ENCODE results near the gene PLA2G2C. TPM values are rescaled to one million over a fixed set of nuclear protein-coding genes. Genes with fewer than 3 reads are reported as not detected.

PLA2G2C gene
- total RNA-seq, 1 donor from 2014 or later, result not detected

GRCh38 chr1:20228314-20228825 is 42.1 kb upstream of the PLA2G2C start:
- intact Hi-C loops (cut with DNase I), result no loop called here
- Histone ChIP-seq H3K4me1 (no peaks in the 10 kb centered on the region), H3K27ac (no peak overlapping the region), H3K36me3 (no peaks in the 10 kb centered on the region), H3K27me3 (peaks cover 27% of the 10 kb centered on the region), H3K4me3 (no peak overlapping the region), H3K9me3 (no peaks in the 10 kb centered on the region)
- DNase-seq (no peak), ATAC-seq (no peak)
- TF ChIP-seq CTCF (IDR thresholded peaks at IDR 0.05), result no peak

GRCh38 chr1:20227704-20228103 is 41.4 kb upstream of the PLA2G2C start:
- DNase-seq (no peak), ATAC-seq (no peak)
- H3K4me1 ChIP-seq, result no peaks in the 10 kb centered on the region
- H3K36me3 ChIP-seq, result no peaks in the 10 kb centered on the region
- H3K27ac ChIP-seq, result no peak overlapping the region
- H3K4me3 ChIP-seq, result no peak overlapping the region
- H3K27me3 ChIP-seq, result peaks cover 27% of the 10 kb centered on the region
- intact Hi-C loops (cut with DNase I), result no loop called here
- no peak for TF ChIP-seq CTCF (IDR thresholded peaks at IDR 0.05)
- H3K9me3 ChIP-seq, result no peaks in the 10 kb centered on the region

- intact Hi-C loops (cut with DNase I), result no loop called here
- ATAC-seq (no peak), DNase-seq (no peak)
- no peaks in the 10 kb centered on the region for H3K9me3 ChIP-seq
- peaks cover 27% of the 10 kb centered on the region for H3K27me3 ChIP-seq
- H3K4me1 ChIP-seq, result no peaks in the 10 kb centered on the region
- no peak for TF ChIP-seq CTCF (IDR thresholded peaks at IDR 0.05)
- no peaks in the 10 kb centered on the region for H3K36me3 ChIP-seq
- no peak overlapping the region for H3K27ac ChIP-seq
- H3K4me3 ChIP-seq, result no peak overlapping the region
Measured at GRCh38 chr1:20224546-20224945, 38.2 kb upstream of the PLA2G2C start.

GRCh38 chr1:20223551-20224419 is 37.5 kb upstream of the PLA2G2C start:
- Histone ChIP-seq H3K9me3 (no peaks in the 10 kb centered on the region), H3K4me3 (no peak overlapping the region), H3K27ac (no peak overlapping the region), H3K27me3 (peaks cover 27% of the 10 kb centered on the region), H3K36me3 (no peaks in the 10 kb centered on the region), H3K4me1 (no peaks in the 10 kb centered on the region)
- ATAC-seq (no peak), DNase-seq (no peak)
- no peak for TF ChIP-seq CTCF (IDR thresholded peaks at IDR 0.05)
- intact Hi-C loops (cut with DNase I), result no loop called here

- ATAC-seq, result peak; percentile 37
- Histone ChIP-seq H3K27ac (no peak overlapping the region), H3K36me3 (no peaks in the 10 kb centered on the region), H3K4me1 (no peaks in the 10 kb centered on the region), H3K4me3 (no peak overlapping the region), H3K9me3 (no peaks in the 10 kb centered on the region), H3K27me3 (peaks cover 24% of the 10 kb centered on the region)
- no peak for TF ChIP-seq CTCF (IDR thresholded peaks at IDR 0.05)
- intact Hi-C loops (cut with DNase I), result no loop called here
- DNase-seq, result no peak
Measured at GRCh38 chr1:20223106-20223505, 36.8 kb upstream of the PLA2G2C start.
